Loucy (cell line): ENCODE results near the gene ADARB2.
A peak's percentile ranks its signal among the peaks of the same experiment; 100 is the strongest.

Experiments used
- H2AFZ ChIP-seq: fragments of 200-600 bp; sonication (generic); 2 replicates; pipeline ENCODE4 v1.6.0; 2016; ENCODE audit warnings: antibody characterized with exemption, mild to moderate bottlenecking, low read length, moderate library complexity
- H3F3A ChIP-seq: fragments of 200-600 bp; 2 replicates; pipeline ENCODE4 v1.6.0; 2016; ENCODE audit warnings: antibody characterized with exemption, low read depth, mild to moderate bottlenecking
- H3K27me3 ChIP-seq: fragments of 200-600 bp; sonication (generic); 2 replicates; pipeline ENCODE4 v1.6.1; 2014; ENCODE audit warnings: low read length, mild to moderate bottlenecking; ENCODE audit not compliant: insufficient read depth, poor library complexity, severe bottlenecking
- H3K36me3 ChIP-seq: fragments of 200-600 bp; sonication (generic); 2 replicates; pipeline ENCODE4 v1.6.1; 2016; ENCODE audit warnings: low read length; ENCODE audit not compliant: insufficient read depth
- H3K4me1 ChIP-seq: fragments of 200-600 bp; sonication (generic); 2 replicates; pipeline ENCODE4 v1.5.1; 2014; ENCODE audit warnings: low read length, mild to moderate bottlenecking; ENCODE audit not compliant: insufficient read depth, poor library complexity, severe bottlenecking
- H3K4me2 ChIP-seq: fragments of 200-600 bp; sonication (generic); 2 replicates; pipeline ENCODE4 v1.6.0; 2014; ENCODE audit warnings: antibody characterized with exemption, low read length, low read depth, mild to moderate bottlenecking; ENCODE audit not compliant: poor library complexity, severe bottlenecking
- H3K4me3 ChIP-seq: fragments of 200-600 bp; sonication (generic); 2 replicates; pipeline ENCODE4 v1.5.1; 2014; ENCODE audit warnings: low read length, mild to moderate bottlenecking, mixed read lengths; ENCODE audit not compliant: poor library complexity, severe bottlenecking
- H3K79me2 ChIP-seq: fragments of 200-600 bp; sonication (generic); 2 replicates; pipeline ENCODE4 v1.6.1; 2014; ENCODE audit warnings: low read length; ENCODE audit not compliant: insufficient read depth
- H3K9ac ChIP-seq: fragments of 200-600 bp; sonication (generic); 2 replicates; pipeline ENCODE4 v1.6.0; 2014; ENCODE audit warnings: mild to moderate bottlenecking, low read depth, low read length, moderate library complexity; ENCODE audit not compliant: poor library complexity, severe bottlenecking
- H3K9me2 ChIP-seq: fragments of 200-600 bp; sonication (generic); replicated peaks from 2 replicates; pipeline ENCODE4 v1.6.1; 2016; ENCODE audit warnings: low read depth, low read length, mixed read lengths
- H3K9me3 ChIP-seq: fragments of 200-600 bp; sonication (generic); 2 replicates; pipeline ENCODE4 v1.6.1; 2014; ENCODE audit warnings: mild to moderate bottlenecking, antibody characterized with exemption, low read length, low read depth; ENCODE audit not compliant: insufficient read depth
- H4K20me1 ChIP-seq: fragments of 200-600 bp; sonication (generic); 2 replicates; pipeline ENCODE4 v1.6.0; 2014; ENCODE audit warnings: antibody characterized with exemption, low read length, mild to moderate bottlenecking; ENCODE audit not compliant: insufficient read depth, poor library complexity, severe bottlenecking
- EZH2phosphoT487 ChIP-seq: fragments of 200-600 bp; IDR thresholded peaks from 2 replicates; pipeline ENCODE4 v1.6.1; 2018; ENCODE audit warnings: antibody characterized with exemption, mild to moderate bottlenecking, moderate library complexity, borderline replicate concordance
- TF ChIP-seq, protein P1 (sequence below): fragments of 200-600 bp; sonication (generic); conservative IDR thresholded peaks from 2 replicates; pipeline ENCODE4 v1.5.1; 2014; ENCODE audit warnings: mild to moderate bottlenecking, antibody characterized with exemption, low read length

Gene ADARB2

DNA sequence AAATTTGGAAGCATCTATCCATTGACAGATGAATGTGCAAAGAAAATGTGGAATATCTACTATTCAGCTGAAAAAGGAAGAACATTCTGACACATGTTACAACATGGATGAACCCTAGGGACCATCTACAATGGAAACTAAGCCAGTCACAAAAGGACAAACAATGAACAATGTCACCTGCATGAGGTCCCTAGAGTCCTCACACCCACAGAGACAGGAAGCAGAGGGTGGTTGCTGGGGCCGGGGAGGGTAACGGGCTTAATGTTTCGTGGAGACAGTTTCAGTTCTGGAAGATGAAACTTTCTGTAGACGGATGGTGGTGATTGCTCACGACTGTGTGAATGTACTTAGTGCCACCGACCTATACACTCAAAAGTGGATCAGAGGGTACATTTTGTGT lies 282.9 kb downstream of the ADARB2 start:
- H3K4me1 ChIP-seq: peaks cover 14% of the 10 kb centered on the region
- peak overlapping the region; percentile 45 for H3K4me3 ChIP-seq
- no peaks in the 10 kb centered on the region for H3K9me3 ChIP-seq
- H4K20me1 ChIP-seq: no peaks in the 10 kb centered on the region
- H3K9ac ChIP-seq: peak overlapping the region; percentile 40
- H3K4me2 ChIP-seq: peak overlapping the region; percentile 54
- H3K36me3 ChIP-seq: no peaks in the 10 kb centered on the region
- H3K79me2 ChIP-seq: no peaks in the 10 kb centered on the region
- no peaks in the 10 kb centered on the region for H3K9me2 ChIP-seq
- peak overlapping the region; percentile 66 for H2AFZ ChIP-seq
- no peaks in the 10 kb centered on the region for H3F3A ChIP-seq
- H3K27me3 ChIP-seq: no peaks in the 10 kb centered on the region
- TF ChIP-seq EZH2phosphoT487: no peak
- TF ChIP-seq, protein P1, sequence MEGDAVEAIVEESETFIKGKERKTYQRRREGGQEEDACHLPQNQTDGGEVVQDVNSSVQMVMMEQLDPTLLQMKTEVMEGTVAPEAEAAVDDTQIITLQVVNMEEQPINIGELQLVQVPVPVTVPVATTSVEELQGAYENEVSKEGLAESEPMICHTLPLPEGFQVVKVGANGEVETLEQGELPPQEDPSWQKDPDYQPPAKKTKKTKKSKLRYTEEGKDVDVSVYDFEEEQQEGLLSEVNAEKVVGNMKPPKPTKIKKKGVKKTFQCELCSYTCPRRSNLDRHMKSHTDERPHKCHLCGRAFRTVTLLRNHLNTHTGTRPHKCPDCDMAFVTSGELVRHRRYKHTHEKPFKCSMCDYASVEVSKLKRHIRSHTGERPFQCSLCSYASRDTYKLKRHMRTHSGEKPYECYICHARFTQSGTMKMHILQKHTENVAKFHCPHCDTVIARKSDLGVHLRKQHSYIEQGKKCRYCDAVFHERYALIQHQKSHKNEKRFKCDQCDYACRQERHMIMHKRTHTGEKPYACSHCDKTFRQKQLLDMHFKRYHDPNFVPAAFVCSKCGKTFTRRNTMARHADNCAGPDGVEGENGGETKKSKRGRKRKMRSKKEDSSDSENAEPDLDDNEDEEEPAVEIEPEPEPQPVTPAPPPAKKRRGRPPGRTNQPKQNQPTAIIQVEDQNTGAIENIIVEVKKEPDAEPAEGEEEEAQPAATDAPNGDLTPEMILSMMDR: no peak

- TF ChIP-seq, protein P1: no peak
- no peak for TF ChIP-seq EZH2phosphoT487
- Histone ChIP-seq H3K9me2 (no peaks in the 10 kb centered on the region), H4K20me1 (no peaks in the 10 kb centered on the region), H3K79me2 (no peaks in the 10 kb centered on the region), H3K4me2 (no peak overlapping the region), H3K36me3 (no peaks in the 10 kb centered on the region), H3K4me1 (peaks cover 14% of the 10 kb centered on the region), H3K9me3 (no peaks in the 10 kb centered on the region), H2AFZ (no peak overlapping the region), H3K27me3 (no peaks in the 10 kb centered on the region), H3K4me3 (no peak overlapping the region), H3F3A (no peaks in the 10 kb centered on the region), H3K9ac (no peak overlapping the region)
Measured at GRCh38 chr10:1452777-1453176, 284.5 kb downstream of the ADARB2 start.

GRCh38 chr10:1451941-1452340 lies 285.4 kb downstream of the ADARB2 start:
- no peaks in the 10 kb centered on the region for H3K79me2 ChIP-seq
- H3K9me2 ChIP-seq: no peaks in the 10 kb centered on the region
- no peak overlapping the region for H2AFZ ChIP-seq
- H3K27me3 ChIP-seq: no peaks in the 10 kb centered on the region
- no peaks in the 10 kb centered on the region for H3K9me3 ChIP-seq
- peaks cover 14% of the 10 kb centered on the region for H3K4me1 ChIP-seq
- no peak overlapping the region for H3K9ac ChIP-seq
- H4K20me1 ChIP-seq: no peaks in the 10 kb centered on the region
- no peak for TF ChIP-seq EZH2phosphoT487
- TF ChIP-seq, protein P1: no peak
- H3F3A ChIP-seq: no peaks in the 10 kb centered on the region
- no peaks in the 10 kb centered on the region for H3K36me3 ChIP-seq
- H3K4me2 ChIP-seq: no peak overlapping the region
- no peak overlapping the region for H3K4me3 ChIP-seq
